HG03442 (cell line): Measurements from ENCODE around the gene HOXC9.

Experiments used
- ATAC-seq: cut with Tn5 transposase; IDR thresholded peaks from one replicate; pipeline ENCODE4 v1.9.1; 2021; ENCODE audit warnings: mild to moderate bottlenecking, moderate library complexity; ENCODE audit not compliant: unreplicated experiment

HOXC9 gene

GRCh38 chr12:53986686-53987483, 13.1 kb upstream of the HOXC9 start:
- no peak for ATAC-seq

GRCh38 chr12:53987787-53988230, 12.2 kb upstream of the HOXC9 start:
- ATAC-seq: no peak

GRCh38 chr12:53988541-53989226, 11.3 kb upstream of the HOXC9 start:
- no peak for ATAC-seq

GRCh38 chr12:53989227-53990113, 10.5 kb upstream of the HOXC9 start:
- ATAC-seq: no peak

GRCh38 chr12:53990311-53991076, 9.5 kb upstream of the HOXC9 start:
- ATAC-seq: no peak

- ATAC-seq: no peak
Measured at GRCh38 chr12:53991077-53991460, 8.9 kb upstream of the HOXC9 start.

GRCh38 chr12:53992377-53992889, 7.5 kb upstream of the HOXC9 start:
- no peak for ATAC-seq

- ATAC-seq: no peak
Measured at GRCh38 chr12:53993162-53994008, 6.6 kb upstream of the HOXC9 start.

- ATAC-seq: no peak
Measured at GRCh38 chr12:53994009-53994263, 6.0 kb upstream of the HOXC9 start.

GRCh38 chr12:53994264-53995001, 5.5 kb upstream of the HOXC9 start:
- no peak for ATAC-seq

- no peak for ATAC-seq
Measured at GRCh38 chr12:53995002-53995377, 5.0 kb upstream of the HOXC9 start.

- ATAC-seq: no peak
Measured at GRCh38 chr12:53995378-53996239, 4.4 kb upstream of the HOXC9 start.

- ATAC-seq: no peak
Measured at GRCh38 chr12:53996240-53997203, 3.4 kb upstream of the HOXC9 start.

- ATAC-seq: no peak
Measured at GRCh38 chr12:53997204-53998109, 2.5 kb upstream of the HOXC9 start.

- ATAC-seq: no peak
Measured at GRCh38 chr12:53998110-53998899, 1.7 kb upstream of the HOXC9 start.
